Activated CD4-positive, alpha-beta T cell treated with anti-CD3 and anti-CD28 coated beads, Interleukin-2, amount 50 U/mL, for 48 hours (primary cell): ENCODE results near the gene PLEKHA5.
A peak's percentile ranks its signal among the peaks of the same experiment; 100 is the strongest.
"Not testable (repeated sequence)": the region's sequence is repeated elsewhere in the genome, so short reads cannot be mapped to it uniquely, and the experiment has no call there.

Source experiments
- DNase-seq, 2 experiments: peaks; one replicate each; pipeline ENCODE4 v3.0.0-alpha.2; 2020

Gene PLEKHA5

DNA sequence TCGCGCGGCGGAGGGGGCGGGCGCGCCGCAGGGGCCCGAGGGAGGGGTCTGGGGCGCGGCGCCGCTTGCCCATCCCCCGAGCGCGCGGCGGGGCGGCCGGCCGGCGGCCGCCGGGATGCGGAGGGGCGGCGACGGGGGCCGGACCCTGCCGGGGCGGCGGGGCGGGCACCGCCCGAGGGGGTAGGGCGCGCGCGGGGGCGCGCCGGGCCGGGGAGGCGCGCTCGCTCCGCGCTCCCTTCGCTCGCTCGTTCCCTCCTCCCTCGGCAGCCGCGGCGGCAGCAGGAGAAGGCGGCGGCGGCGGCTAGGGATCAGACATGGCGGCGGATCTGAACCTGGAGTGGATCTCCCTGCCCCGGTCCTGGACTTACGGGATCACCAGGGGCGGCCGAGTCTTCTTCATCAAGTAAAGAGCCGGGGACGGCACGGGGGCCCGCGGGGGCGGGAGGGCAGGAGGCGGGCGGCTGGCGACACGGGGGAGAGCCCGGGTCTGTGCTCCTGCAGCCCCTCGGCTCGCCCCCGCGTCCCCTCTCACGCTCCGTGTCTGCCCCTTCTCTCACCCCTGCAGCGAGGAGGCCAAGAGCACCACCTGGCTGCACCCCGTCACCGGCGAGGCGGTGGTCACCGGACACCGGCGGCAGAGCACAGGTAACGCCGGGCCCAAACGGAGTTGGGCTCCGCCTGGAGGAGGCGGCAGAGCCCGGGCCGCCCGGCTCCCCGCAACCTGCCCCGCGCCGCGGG lies at the start of gene PLEKHA5:
Gene PLEKHA5 (plus strand): TSS at position 248 of the 738 bp plus-strand sequence. CDS start 67 bp downstream, at position 315.
- peak; percentile 34 to 52 for DNase-seq

- DNase-seq, result no peak
Measured at GRCh38 chr12:19080918-19081317, 48.6 kb upstream of the PLEKHA5 start.

DNA sequence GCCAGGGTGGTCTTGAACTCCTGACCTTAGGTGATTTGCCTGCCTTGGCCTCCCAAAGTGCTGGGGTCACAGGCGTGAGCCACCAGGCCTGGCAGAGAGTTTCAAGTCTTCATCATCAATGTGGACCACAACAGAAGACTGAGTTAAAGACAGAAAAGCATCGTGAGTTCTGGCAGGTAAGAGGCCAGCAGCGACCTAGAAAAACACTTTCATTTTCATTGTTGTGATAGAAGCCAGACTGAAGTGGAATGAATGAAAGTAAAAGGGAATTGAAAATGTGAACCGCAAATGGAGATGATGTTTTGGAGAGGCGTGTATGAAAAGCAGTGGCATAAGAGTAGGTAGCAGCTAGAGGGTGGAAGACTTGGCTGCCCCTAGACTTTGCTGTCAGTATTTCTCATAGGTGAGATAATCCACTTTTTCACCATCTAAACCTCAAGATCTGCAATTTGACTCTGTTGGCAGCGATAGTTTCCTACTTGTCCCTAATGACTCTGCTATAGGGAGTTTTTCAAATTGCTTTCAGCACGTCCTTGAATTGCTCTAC lies 47.1 kb upstream of the PLEKHA5 start:
- DNase-seq, result no peak

DNA sequence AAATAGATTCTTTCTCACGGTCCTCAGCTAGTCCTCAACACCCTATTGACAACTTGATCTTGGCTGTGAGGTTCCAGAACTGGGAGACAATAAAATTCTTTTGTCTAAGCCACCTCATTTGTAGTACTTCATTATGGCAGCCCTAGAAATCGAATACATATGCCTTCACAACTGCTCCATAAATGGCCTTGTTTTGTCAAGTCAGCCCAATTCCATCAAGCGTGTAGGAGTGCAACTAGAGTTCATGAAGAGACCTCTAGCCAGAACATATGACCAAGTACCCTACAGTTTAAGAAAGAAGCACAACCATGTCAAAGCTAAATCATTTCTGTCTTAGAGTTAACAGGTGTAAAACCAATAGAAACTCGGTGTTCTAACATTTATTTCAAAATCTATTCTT lies 45.0 kb upstream of the PLEKHA5 start:
- DNase-seq, result no peak

DNA sequence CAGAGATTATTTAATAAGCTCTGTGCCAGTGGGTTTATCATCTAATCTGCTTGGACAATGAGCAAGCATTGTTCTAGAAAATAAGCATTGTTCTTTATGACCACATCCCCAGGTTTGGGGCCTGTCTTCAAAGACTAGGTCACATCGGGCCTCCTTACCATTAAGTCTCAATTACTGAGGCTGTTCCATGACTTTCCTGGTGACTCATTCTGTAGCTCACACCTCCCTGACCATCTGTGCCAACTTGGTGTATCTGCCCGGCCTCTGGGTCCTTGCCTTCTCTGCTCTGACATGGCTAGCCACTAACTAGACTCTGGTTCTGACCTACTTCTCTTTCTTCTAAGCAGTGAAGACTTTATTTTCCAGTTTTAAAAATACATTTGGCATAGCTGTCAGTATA lies 44.4 kb upstream of the PLEKHA5 start:
- DNase-seq, result no peak

GRCh38 chr12:19088606-19089005 lies 40.9 kb upstream of the PLEKHA5 start:
- DNase-seq, result no peak

- not testable (repeated sequence) for DNase-seq
Measured at GRCh38 chr12:19092482-19092881, 37.1 kb upstream of the PLEKHA5 start.

GRCh38 chr12:19093218-19093617 lies 36.3 kb upstream of the PLEKHA5 start:
- DNase-seq, result no peak

- DNase-seq, result no peak
Measured at GRCh38 chr12:19095331-19095730, 34.2 kb upstream of the PLEKHA5 start.

- no peak for DNase-seq
Measured at GRCh38 chr12:19095756-19096480, 33.6 kb upstream of the PLEKHA5 start.

DNA sequence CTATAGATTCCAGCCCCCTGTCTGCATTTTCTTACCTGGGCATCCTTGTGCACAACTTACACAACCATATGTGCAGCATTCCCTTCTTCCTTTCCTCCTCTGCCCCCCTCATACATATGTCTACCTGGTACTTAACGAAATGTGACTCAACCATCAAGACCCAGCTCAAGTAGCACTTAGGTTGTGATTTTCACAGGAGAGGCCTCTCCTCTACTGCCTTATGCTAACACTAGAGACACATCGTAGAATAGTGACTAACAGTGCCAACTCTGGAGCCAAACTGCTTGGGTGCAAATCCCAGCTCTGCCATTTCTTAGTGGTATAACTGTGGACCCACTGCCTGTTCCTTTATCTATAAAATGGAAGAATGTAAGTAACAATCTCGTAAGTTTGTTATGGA lies 24.1 kb upstream of the PLEKHA5 start:
- DNase-seq, result no peak

DNA sequence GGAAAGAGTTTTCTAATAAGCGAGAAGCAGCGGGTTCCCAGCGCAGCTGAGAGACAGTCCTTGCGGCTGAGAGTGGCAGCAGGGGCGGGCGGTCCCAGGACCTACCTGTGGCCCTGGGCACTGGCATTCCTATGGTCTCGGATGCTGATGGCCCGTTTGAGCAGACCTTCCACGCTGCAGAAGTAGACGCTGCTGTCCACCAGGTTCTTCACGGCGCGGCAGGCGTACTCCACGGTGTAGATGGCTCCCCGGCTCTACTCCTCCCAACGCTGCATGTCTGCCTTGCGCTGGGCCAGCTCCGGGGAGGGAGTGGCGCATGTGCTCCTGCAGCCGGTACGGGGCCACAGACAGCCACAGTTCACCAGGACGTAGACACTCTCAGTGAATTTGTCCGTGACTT lies 21.8 kb upstream of the PLEKHA5 start:
- no peak for DNase-seq

DNA sequence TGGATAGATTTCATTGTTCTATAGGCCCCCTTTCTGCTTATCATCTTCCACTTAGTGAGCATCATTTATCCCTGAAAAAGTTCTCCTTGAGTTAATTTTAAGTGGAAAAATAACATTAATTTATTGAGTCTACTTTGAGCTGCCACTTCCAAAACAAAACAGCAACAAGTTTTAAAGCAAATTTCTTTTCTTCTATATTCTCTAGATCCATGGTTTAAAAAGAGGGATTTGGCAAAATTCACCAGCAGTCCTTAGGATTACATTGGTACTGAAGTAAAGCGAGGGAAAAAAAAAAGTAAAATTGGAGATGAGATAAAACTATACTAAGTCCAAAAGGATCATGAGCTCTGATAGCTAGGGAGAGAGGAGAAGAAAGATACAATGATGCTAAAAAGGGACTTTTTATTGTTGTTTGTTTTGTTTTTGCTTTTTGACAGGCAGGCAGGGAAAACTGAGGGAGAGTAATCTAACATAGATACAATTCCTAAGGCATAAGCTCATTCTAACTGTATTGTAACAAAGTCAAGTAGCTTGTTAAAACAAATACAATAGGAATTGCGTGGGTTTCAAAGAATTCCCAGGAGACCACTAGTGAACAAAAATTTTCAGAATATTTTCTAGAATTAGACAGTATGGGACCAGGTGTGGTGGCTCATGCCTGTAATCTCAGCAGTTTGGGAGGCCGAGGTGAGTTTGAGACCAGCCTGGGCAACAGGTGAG lies 19.2 kb upstream of the PLEKHA5 start:
- DNase-seq, result no peak

GRCh38 chr12:19113464-19113863 lies 16.1 kb upstream of the PLEKHA5 start:
- no peak for DNase-seq

DNA sequence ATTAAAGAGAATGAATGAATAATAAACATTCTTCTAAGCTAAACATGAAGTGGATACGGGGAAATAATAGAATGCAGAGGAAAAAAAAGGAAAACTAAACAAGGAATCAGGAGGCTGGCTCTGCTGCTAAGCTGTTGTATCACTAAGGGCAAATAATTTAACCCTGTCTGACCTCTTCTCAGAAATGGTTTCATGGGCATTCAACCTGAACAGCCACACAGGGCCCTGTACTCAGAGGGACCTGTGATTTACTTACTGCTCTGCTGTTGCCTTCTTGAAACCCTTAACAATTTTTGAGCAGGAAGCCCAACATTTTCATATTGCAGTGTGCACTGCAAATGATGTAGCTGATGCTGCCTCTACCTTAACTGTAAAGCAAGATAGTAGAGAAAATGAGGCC lies 14.2 kb upstream of the PLEKHA5 start:
- no peak for DNase-seq

DNA sequence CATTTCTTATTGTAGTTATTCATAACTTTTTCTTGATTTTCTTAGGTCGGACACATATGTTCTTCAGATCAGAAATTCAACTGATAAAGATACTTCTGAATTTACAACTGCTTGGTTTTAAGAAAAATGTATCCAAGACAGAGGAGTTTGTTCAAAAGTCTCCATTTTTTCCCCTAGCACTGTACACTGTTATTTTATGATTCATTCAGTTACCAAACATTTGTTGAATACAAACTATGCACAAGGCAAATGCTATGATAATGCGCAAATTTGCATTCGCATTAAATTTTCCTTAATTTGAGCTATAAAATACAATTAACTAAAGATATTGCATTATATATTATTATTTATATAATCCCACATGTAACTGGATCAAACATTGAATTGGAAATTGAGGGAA lies 10.1 kb upstream of the PLEKHA5 start:
- no peak for DNase-seq

- DNase-seq, result no peak
Measured at GRCh38 chr12:19120795-19121194, 8.7 kb upstream of the PLEKHA5 start.

DNA sequence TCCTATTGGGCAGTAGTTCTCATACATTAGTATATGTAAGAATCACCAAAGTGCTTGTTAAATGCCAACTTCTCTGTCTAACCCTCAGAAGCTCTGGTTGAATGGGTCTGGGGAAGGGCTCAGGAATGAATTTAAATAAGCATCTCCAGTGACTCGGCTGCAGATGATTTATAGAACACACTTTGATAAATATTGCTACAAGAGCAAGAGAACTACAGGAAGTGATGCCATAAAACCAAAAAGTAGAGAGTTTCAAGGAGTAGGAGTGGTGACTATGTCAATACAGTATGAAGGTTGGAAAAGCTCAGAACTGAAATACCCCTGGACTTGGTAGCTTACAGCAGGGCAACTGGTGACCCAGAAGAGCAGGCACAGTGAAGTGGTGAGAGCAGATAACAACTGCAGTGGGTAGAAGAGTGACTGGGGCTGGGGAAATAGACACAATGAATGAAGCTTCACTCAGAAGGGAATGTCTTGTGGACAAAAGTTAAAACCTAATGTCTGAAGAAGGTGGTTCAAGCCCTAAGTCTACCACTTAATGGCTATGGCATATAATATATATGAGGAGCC lies 8.0 kb upstream of the PLEKHA5 start:
- DNase-seq, result no peak

DNA sequence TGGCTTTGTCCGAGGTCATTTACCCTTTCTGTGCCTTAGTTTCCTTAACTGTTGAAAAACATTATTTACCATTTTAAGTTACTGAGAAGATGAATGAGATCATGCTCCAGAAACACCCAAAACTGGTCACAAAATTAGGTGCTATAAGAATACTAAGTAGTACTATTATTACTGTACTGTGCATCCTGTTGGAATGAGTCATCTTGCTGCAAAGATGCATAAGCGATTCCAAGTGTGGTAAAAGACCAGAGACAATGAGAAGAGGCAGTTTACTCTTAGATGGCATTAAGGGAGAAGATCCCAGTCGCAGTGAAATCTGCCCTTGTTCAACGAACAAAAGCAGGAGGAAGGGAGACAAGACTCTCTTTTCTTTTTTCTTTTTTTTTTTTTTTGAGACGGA lies 4.2 kb upstream of the PLEKHA5 start:
- no peak for DNase-seq

- no peak for DNase-seq
Measured at GRCh38 chr12:19127270-19127669, 2.3 kb upstream of the PLEKHA5 start.

GRCh38 chr12:19128485-19128884 lies 1.0 kb upstream of the PLEKHA5 start:
- DNase-seq, result no peak

GRCh38 chr12:19129122-19129485 lies 429 bp upstream of the PLEKHA5 start:
- DNase-seq, result no peak
